BE2C (cell line): Measurements from ENCODE around the gene PAMR1.

ENCODE experiments used
- DNase-seq: peaks from one replicate; pipeline ENCODE4 v3.0.0-alpha.2; 2020
- H3K27me3 ChIP-seq: fragments of 250-450 bp; sonication (Bioruptor Pico); 2 replicates; pipeline ENCODE4 v1.5.1; 2020; ENCODE audit warnings: mild to moderate bottlenecking
- H3K36me3 ChIP-seq: fragments of 250-450 bp; sonication (Bioruptor Pico); 2 replicates; pipeline ENCODE4 v1.5.1; 2020; ENCODE audit warnings: mild to moderate bottlenecking
- H3K4me1 ChIP-seq: fragments of 250-450 bp; sonication (Bioruptor Pico); 2 replicates; pipeline ENCODE4 v1.5.1; 2020
- H3K4me3 ChIP-seq: 2 replicates; pipeline ENCODE4 v1.5.1; 2011; ENCODE audit warnings: low read depth, low read length
- H3K9me3 ChIP-seq: fragments of 250-450 bp; sonication (Bioruptor Pico); 2 replicates; pipeline ENCODE4 v1.5.1; 2020
- CTCF ChIP-seq: IDR thresholded peaks from 2 replicates; pipeline ENCODE4 v1.5.1; 2012; ENCODE audit warnings: mild to moderate bottlenecking, low read depth, low read length

Gene PAMR1

GRCh38 chr11:35403765-35404387 lies 121.5 kb downstream of the PAMR1 start:
- no peak for DNase-seq
- Histone ChIP-seq H3K4me3 (no peak overlapping the region), H3K36me3 (no peaks in the 10 kb centered on the region), H3K27me3 (no peaks in the 10 kb centered on the region), H3K9me3 (no peaks in the 10 kb centered on the region), H3K4me1 (no peaks in the 10 kb centered on the region)
- no peak for TF ChIP-seq CTCF

- Histone ChIP-seq H3K4me3 (no peak overlapping the region), H3K4me1 (no peaks in the 10 kb centered on the region), H3K9me3 (no peaks in the 10 kb centered on the region), H3K27me3 (no peaks in the 10 kb centered on the region), H3K36me3 (no peaks in the 10 kb centered on the region)
- no peak for TF ChIP-seq CTCF
- DNase-seq, result no peak
These were observed 122.4 kb downstream of the PAMR1 start for GRCh38 chr11:35402751-35403660.

GRCh38 chr11:35398881-35399280 lies 126.5 kb downstream of the PAMR1 start:
- DNase-seq, result no peak
- TF ChIP-seq CTCF, result no peak
- H3K27me3 ChIP-seq, result no peaks in the 10 kb centered on the region
- H3K4me3 ChIP-seq, result no peak overlapping the region
- no peaks in the 10 kb centered on the region for H3K9me3 ChIP-seq
- no peaks in the 10 kb centered on the region for H3K36me3 ChIP-seq
- H3K4me1 ChIP-seq, result no peaks in the 10 kb centered on the region

GRCh38 chr11:35394941-35395340 lies 130.5 kb downstream of the PAMR1 start:
- no peaks in the 10 kb centered on the region for H3K9me3 ChIP-seq
- TF ChIP-seq CTCF, result no peak
- no peak for DNase-seq
- H3K27me3 ChIP-seq, result no peaks in the 10 kb centered on the region
- H3K4me1 ChIP-seq, result no peaks in the 10 kb centered on the region
- H3K36me3 ChIP-seq, result no peaks in the 10 kb centered on the region
- no peak overlapping the region for H3K4me3 ChIP-seq

- TF ChIP-seq CTCF, result no peak
- Histone ChIP-seq H3K4me1 (no peaks in the 10 kb centered on the region), H3K36me3 (no peaks in the 10 kb centered on the region)
These were observed 132.3 kb downstream of the PAMR1 start for GRCh38 chr11:35393098-35393497.

More at GRCh38 chr11:35393098-35393497, 132.3 kb downstream of the PAMR1 start:
- Histone ChIP-seq H3K4me3 (no peak overlapping the region), H3K27me3 (no peaks in the 10 kb centered on the region), H3K9me3 (no peaks in the 10 kb centered on the region)
- peak; percentile 29 for DNase-seq
